K562 (cell line): ENCODE results near the gene PHF11. TPM values are rescaled to one million over a fixed set of nuclear protein-coding genes. Genes with fewer than 3 reads are reported as not detected.

Experiments used
- ATAC-seq: fragments of 200-7000 bp; cut with Tn5 transposase; 3 replicates; pipeline ENCODE4 v1.9.1; 2020; ENCODE audit warnings: moderate library complexity
- BruUV-seq: library from RNA; stranded (reverse); fragments of 400-500 nt; replicated peaks from 2 replicates; lab custom pipeline; 2021; lab: Mats Ljungman, UMichigan
- CTCF ChIA-PET: fragments of 300-600 bp; formaldehyde crosslinking; extraction: SDS; loops from one replicate; lab custom pipeline; 2021; ENCODE audit warnings: low intra/inter-chr PET ratio; lab: Yijun Ruan, JAX
- POLR2A ChIA-PET: fragments of 300-600, 350-650 bp; sonication (Branson Sonifier 250); formaldehyde crosslinking; extraction: SDS; loops from one replicate; lab custom pipeline; 2021; ENCODE audit warnings: antibody characterized with exemption, inconsistent platforms; lab: Yijun Ruan, JAX
- DNase-seq, 4 experiments: peaks; one replicate each; pipeline versions ENCODE4 v3.0.0 to v3.0.0-alpha.2; 2011 to 2018; ENCODE audit warnings: low spot score in 3 of 4, mixed read lengths in 3 of 4; ENCODE audit errors: extremely low read depth in 1 of 4
- FAIRE-seq: peaks from 2 replicates; lab custom pipeline; 2011; peaks lifted over from hg19 to GRCh38; lab: Jason Lieb, UNC
- H2AFZ ChIP-seq: 2 replicates; pipeline ENCODE4 v1.6.0; 2011; ENCODE audit warnings: low read depth, low read length, control low read depth, inconsistent platforms
- H3K27ac ChIP-seq: fragments of 200-600 bp; 3 replicates; pipeline ENCODE4 v1.8.0; 2011; ENCODE audit warnings: low read depth, mild to moderate bottlenecking, control low read depth, inconsistent platforms, low read length, moderate library complexity, mixed read lengths; ENCODE audit errors: extremely low read depth
- H3K27me3 ChIP-seq, 2 experiments: fragments of 300-600 bp in 1 of 2; 2 replicates in 1 of 2; 3 replicates in 1 of 2; pipeline versions ENCODE4 v1.6.0 to v1.8.0; 2011; ENCODE audit warnings: inconsistent platforms in 2 of 2, low read length in 2 of 2, mild to moderate bottlenecking in 1 of 2, mixed read lengths in 1 of 2, moderate library complexity in 1 of 2; ENCODE audit not compliant: control insufficient read depth in 2 of 2, insufficient read depth in 2 of 2
- H3K36me3 ChIP-seq: fragments of 300-600 bp; 3 replicates; pipeline ENCODE4 v1.8.0; 2011; ENCODE audit warnings: mild to moderate bottlenecking, low read length, inconsistent platforms; ENCODE audit not compliant: control insufficient read depth, insufficient read depth
- H3K4me1 ChIP-seq, 2 experiments: fragments of 200-600 bp in 1 of 2; replicated peaks in 1 of 2; 2 replicates in 1 of 2; 3 replicates in 1 of 2; pipeline versions ENCODE4 v1.5.1 to v1.8.0; 2011; ENCODE audit warnings: inconsistent platforms in 2 of 2, low read length in 2 of 2, mild to moderate bottlenecking in 1 of 2, mixed read lengths in 1 of 2, moderate library complexity in 1 of 2; ENCODE audit not compliant: control insufficient read depth in 2 of 2, insufficient read depth in 2 of 2
- H3K4me2 ChIP-seq: 2 replicates; pipeline ENCODE4 v1.6.1; 2011; ENCODE audit warnings: low read length, control low read depth, inconsistent platforms, mixed read lengths; ENCODE audit not compliant: insufficient read depth
- H3K4me3 ChIP-seq: fragments of 200-600 bp; sonication (generic), shearing (Covaris generic); 2 replicates; pipeline ENCODE4 v1.5.1; 2016; ENCODE audit warnings: control low read depth, inconsistent platforms
- H3K79me2 ChIP-seq: fragments of 200-600 bp; 3 replicates; pipeline ENCODE4 v1.8.0; 2011; ENCODE audit warnings: low read length, inconsistent platforms; ENCODE audit not compliant: control insufficient read depth, insufficient read depth
- H3K9ac ChIP-seq, 2 experiments: 2 replicates each; pipeline versions ENCODE4 v1.6.0 to v1.6.1; 2011; ENCODE audit warnings: low read depth in 2 of 2, low read length in 2 of 2, control low read depth in 1 of 2, inconsistent platforms in 1 of 2, mild to moderate bottlenecking in 1 of 2, mixed read lengths in 1 of 2; ENCODE audit not compliant: insufficient read depth in 1 of 2
- H3K9me1 ChIP-seq: one replicate; pipeline ENCODE4 v1.6.0; 2011; ENCODE audit warnings: inconsistent platforms, mild to moderate bottlenecking, low read length, moderate library complexity; ENCODE audit not compliant: control insufficient read depth, insufficient read depth
- H3K9me3 ChIP-seq: replicated peaks from 2 replicates; pipeline ENCODE4 v1.5.1; 2011; ENCODE audit warnings: low read depth, low read length, inconsistent platforms; ENCODE audit not compliant: control insufficient read depth, insufficient read depth
- H4K20me1 ChIP-seq: replicated peaks from 2 replicates; pipeline ENCODE4 v1.6.1; 2011; ENCODE audit warnings: low read length, inconsistent platforms, mixed read lengths; ENCODE audit not compliant: control insufficient read depth, insufficient read depth
- BRCA1 ChIP-seq, 2 experiments: fragments of 450-650 bp in 1 of 2; sonication (generic) in 1 of 2; formaldehyde crosslinking in 1 of 2; IDR thresholded peaks; 2 replicates each; pipeline versions ENCODE4 v1.5.0 to v1.6.1; 2017 to 2020; ENCODE audit warnings: mild to moderate bottlenecking in 1 of 2, missing genetic modification reagents in 1 of 2
- FOXA1 ChIP-seq: fragments of 450-650 bp; IDR thresholded peaks from 2 replicates; pipeline ENCODE4 v1.6.1; 2016; ENCODE audit warnings: mild to moderate bottlenecking, borderline replicate concordance
- IRF9 ChIP-seq: fragments of 450-650 bp; IDR thresholded peaks from 2 replicates; pipeline ENCODE4 v1.6.1; 2016; ENCODE audit warnings: missing biosample characterization, missing genetic modification characterization
- NR0B1 ChIP-seq: fragments of 450-650 bp; IDR thresholded peaks from one replicate; pipeline ENCODE4 v1.6.1; 2018; ENCODE audit warnings: mild to moderate bottlenecking, moderate library complexity; ENCODE audit not compliant: partially characterized antibody
- RBM22 ChIP-seq: fragments of 200-400 bp; formaldehyde crosslinking; IDR thresholded peaks from 2 replicates; pipeline ENCODE4 v1.6.1; 2018; ENCODE audit warnings: low read length, low read depth; ENCODE audit not compliant: poor library complexity, severe bottlenecking
- U2AF1 ChIP-seq: fragments of 200-400 bp; formaldehyde crosslinking; optimal IDR thresholded peaks from 2 replicates; pipeline ENCODE3; 2017; ENCODE audit warnings: mild to moderate bottlenecking, low read depth, low read length, moderate library complexity
- VEZF1 ChIP-seq: fragments of 200-800 bp; sonication (Bioruptor generic); IDR thresholded peaks from 2 replicates; pipeline ENCODE4 v1.6.1; 2017; ENCODE audit warnings: missing genetic modification characterization, missing compliant biosample characterization
- ZBTB2 ChIP-seq: fragments of 450-650 bp; IDR thresholded peaks from 2 replicates; pipeline ENCODE4 v1.6.1; 2016; ENCODE audit warnings: antibody characterized with exemption
- ZNF830 ChIP-seq: fragments of 250-450 bp; sonication (Bioruptor Pico); IDR thresholded peaks from 2 replicates; pipeline ENCODE4 v1.5.0; 2021; ENCODE audit warnings: mild to moderate bottlenecking
- WGBS: fragments of 100-300 bp; shearing (Covaris generic); methylation state at CpG from one replicate; pipeline ENCODE4 v1.1.6; 2016; ENCODE audit warnings: low coverage, mixed read lengths; ENCODE audit not compliant: insufficient coverage; ENCODE audit errors: missing lambda C conversion rate; 5-methylcytosine and 5-hydroxymethylcytosine counted together
- in situ Hi-C: fragments of 300-500 bp; cut with MboI; formaldehyde crosslinking; loops from 4 replicates; pipeline ENCODE4 v1.15.0; 2018; ENCODE audit warnings: inconsistent platforms, mixed read lengths
- intact Hi-C: fragments of 100-400 bp; cut with micrococcal nuclease; formaldehyde crosslinking; loops from 2 replicates; pipeline ENCODE4 v1.14.2; 2022
- polyA plus RNA-seq, 8 experiments: library from polyadenylated mRNA; depleted of rRNA in 4 of 8; stranded (reverse) in 5 of 8; unstranded in 3 of 8; fragments of >200 nt; fragmentation: Nextera tagmentation in 2 of 8; fragmentation: Illumina TruSeq in 1 of 8; extraction: Ambion mirVana in 2 of 8; extraction: Trizol in 1 of 8; gene quantifications; 2 replicates each; pipeline versions ENCODE4 v1.2.1 to v1.2.3, GENCODE V29; 2011 to 2014; ENCODE audit warnings: inconsistent platforms in 1 of 8, missing spikeins in 1 of 8
- total RNA-seq, 7 experiments: library from RNA; depleted of rRNA in 6 of 7; stranded (reverse); fragments of >200 nt in 6 of 7; fragmentation: Illumina TruSeq in 2 of 7; extraction: Trizol in 2 of 7; gene quantifications; 2 replicates each; pipeline versions ENCODE4 v1.2.1 to v1.2.3, GENCODE V29; 2011 to 2021; ENCODE audit warnings: low replicate concordance in 1 of 7

PHF11 gene
- total and polyA plus RNA-seq, 9 of the 15 experiments (the other 6 are each of a cell fraction or from before 2014, with no cell fraction given) = 1.9 to 7.0 (median 5.3) TPM

DNA sequence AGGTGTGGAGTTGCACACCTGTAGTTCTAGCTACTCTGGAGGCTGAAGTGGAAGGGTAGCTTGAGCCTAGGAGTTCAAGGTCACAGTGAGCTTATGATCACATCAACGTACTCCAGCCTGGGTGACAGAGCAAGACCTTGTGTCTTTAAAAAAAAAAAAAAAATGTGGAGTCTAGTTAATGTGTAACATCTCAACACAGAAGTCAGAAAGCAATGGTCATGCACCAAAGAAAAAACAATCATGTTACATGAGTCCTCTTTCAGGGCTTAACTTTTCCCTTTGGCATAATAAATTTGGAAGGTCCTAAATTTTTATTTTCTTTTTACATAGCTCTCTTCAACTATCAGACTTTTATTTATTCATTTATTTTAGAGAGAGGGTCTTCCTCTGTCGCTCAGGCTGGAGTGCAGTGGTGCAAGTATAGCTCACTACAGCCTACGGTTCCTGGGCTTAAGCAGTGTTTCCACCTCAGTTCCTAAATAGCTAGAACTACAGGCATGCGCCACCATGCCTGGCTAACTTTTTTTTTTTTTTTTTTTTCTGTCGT, 29.4 kb upstream of the PHF11 start:
- Histone ChIP-seq H3K9me3 (no peaks in the 10 kb centered on the region; the same call in 1 of the 2 replicates), H3K9me1 (no peaks in the 10 kb centered on the region), H3K36me3 (peaks cover 29% of the 10 kb centered on the region; the same call in 1 of the 3 replicates), H3K27ac (no peak overlapping the region), H3K4me1 (no peaks in the 10 kb centered on the region), H4K20me1 (no peaks in the 10 kb centered on the region), H3K79me2 (no peaks in the 10 kb centered on the region), H3K4me3 (no peak overlapping the region), H3K27me3 (no peaks in the 10 kb centered on the region), H3K4me2 (no peak overlapping the region), H3K9ac (no peak overlapping the region), H2AFZ (no peak overlapping the region)
- in situ Hi-C loops = no loop called here
- FAIRE-seq (no peak), DNase-seq (no peak)
- CTCF ChIA-PET = no interaction called here
- intact Hi-C loops = no loop called here
- no TSS peak for BruUV-seq
- WGBS = 61% methylated on average over 3 of the region's 5 CpGs
- POLR2A ChIA-PET = no interaction called here
- TF ChIP-seq U2AF1 = no peak
- TF ChIP-seq BRCA1 (IDR thresholded peaks at IDR 0.05) = no peak
- no peak for TF ChIP-seq BRCA1 (CRISPR knock-in tag; IDR thresholded peaks at IDR 0.05)
- TF ChIP-seq ZBTB2 = no peak
- no peak for TF ChIP-seq RBM22
- no peak for TF ChIP-seq ZNF830 (CRISPR knock-in tag)
- no peak for TF ChIP-seq FOXA1
- no peak for TF ChIP-seq IRF9 (tag)
- TF ChIP-seq VEZF1 (CRISPR knock-in tag) = no peak
- TF ChIP-seq NR0B1 = no peak
- TF ChIP-seq, all 486 proteins: peak for 0
- ATAC-seq = no peak
